Natural killer cell treated with Interleukin-12 subunit alpha and Interleukin-12 subunit beta and Interleukin-15 and Interleukin-18, amount 100 ng/mL, for 72 hours (primary cell): ENCODE measurements around the gene PPTC7. TPM values are rescaled to one million over a fixed set of nuclear protein-coding genes. Genes with fewer than 3 reads are reported as not detected.
"Not testable (repeated sequence)": the region's sequence is repeated elsewhere in the genome, so short reads cannot be mapped to it uniquely, and the experiment has no call there.

ENCODE experiments used
- ATAC-seq, 2 donors: fragments of 150-1000 bp; cut with Tn5 transposase in 1 of 2; sonication (Bioruptor Pico), chemical (Tn5 transposase) in 1 of 2; 2 replicates each; pipeline ENCODE4 v1.10.0; 2021
- DNase-seq: peaks from one replicate; pipeline ENCODE4 v3.0.0; 2022; ENCODE audit warnings: low spot score
- H3K27ac Mint-ChIP-seq, 2 donors: 1 replicate in 1 of 2; 2 replicates in 1 of 2; pipeline ENCODE4 v1.8.0; 2022; ENCODE audit warnings: mixed read lengths in 2 of 2, mild to moderate bottlenecking in 1 of 2, moderate library complexity in 1 of 2
- H3K27me3 Mint-ChIP-seq, 2 donors: 1 replicate in 1 of 2; 2 replicates in 1 of 2; pipeline ENCODE4 v1.8.0; 2022; ENCODE audit warnings: mixed read lengths in 2 of 2
- H3K36me3 Mint-ChIP-seq: one replicate; pipeline ENCODE4 v1.8.0; 2022; ENCODE audit warnings: mixed read lengths
- H3K4me1 Mint-ChIP-seq, 2 donors: 1 replicate in 1 of 2; 2 replicates in 1 of 2; pipeline ENCODE4 v1.8.0; 2022; ENCODE audit warnings: low read depth in 2 of 2, mixed read lengths in 2 of 2, mild to moderate bottlenecking in 1 of 2
- H3K4me3 Mint-ChIP-seq: one replicate; pipeline ENCODE4 v1.8.0; 2022; ENCODE audit warnings: mixed read lengths
- H3K9me3 Mint-ChIP-seq: 2 replicates; pipeline ENCODE4 v1.8.0; 2022; ENCODE audit warnings: mixed read lengths
- total RNA-seq, 2 donors: library from RNA; stranded (reverse); gene quantifications; one replicate each; pipeline ENCODE4 v1.2.3, GENCODE V29; 2022

Gene PPTC7
- total RNA-seq, 2 donors from 2014 or later = 35.2 to 42.1 TPM

DNA sequence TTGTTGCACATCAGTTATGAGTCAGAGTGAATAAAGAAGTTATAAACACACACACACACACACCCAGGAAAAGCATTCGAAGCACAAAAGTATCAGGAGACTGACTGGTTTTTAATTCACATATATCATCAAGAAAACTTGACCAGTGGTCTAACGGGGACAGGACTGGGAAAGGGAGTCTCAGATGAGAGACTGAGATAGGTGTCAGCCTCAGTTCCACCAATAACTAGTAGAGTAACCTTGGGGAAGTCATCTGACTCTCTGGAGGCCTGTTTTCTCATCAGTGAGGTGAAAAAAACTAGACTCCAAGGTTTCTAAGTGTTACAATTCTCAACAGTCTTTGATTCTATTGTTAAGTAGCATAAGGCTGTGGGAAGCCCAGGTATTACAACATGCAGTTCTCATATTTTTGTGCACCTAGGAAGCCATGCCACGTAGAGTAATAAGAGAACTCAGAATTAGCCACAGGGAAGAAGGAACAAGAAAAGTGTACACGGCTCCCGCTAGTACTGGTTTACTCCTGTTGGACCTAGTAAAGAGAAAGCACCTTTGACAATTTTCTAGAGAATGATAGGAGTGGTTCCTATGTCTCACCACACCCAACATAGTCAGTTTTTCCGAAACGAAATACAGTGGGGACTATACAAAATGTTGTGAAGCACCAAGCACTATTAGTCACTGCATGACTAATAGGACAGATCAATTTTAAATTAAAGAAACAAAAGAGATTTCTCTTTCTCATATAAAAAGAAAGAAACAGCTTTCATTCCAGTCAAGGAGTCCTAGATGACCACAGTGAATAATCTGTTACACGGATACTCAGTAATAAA, 5.0 kb downstream of the PPTC7 start:
- Mint-ChIP-seq H3K36me3 (peaks cover 7% of the 10 kb centered on the region), H3K9me3 (no peaks in the 10 kb centered on the region), H3K27me3 (no peaks in the 10 kb centered on the region), H3K4me1 (peaks cover 49 to 52% of the 10 kb centered on the region in 2 donors), H3K27ac (peak overlapping the region; percentile 93 to 97), H3K4me3 (peak overlapping the region; percentile 79)
- peak; percentile 72 for DNase-seq
- peak; percentile 65 to 76 for ATAC-seq

DNA sequence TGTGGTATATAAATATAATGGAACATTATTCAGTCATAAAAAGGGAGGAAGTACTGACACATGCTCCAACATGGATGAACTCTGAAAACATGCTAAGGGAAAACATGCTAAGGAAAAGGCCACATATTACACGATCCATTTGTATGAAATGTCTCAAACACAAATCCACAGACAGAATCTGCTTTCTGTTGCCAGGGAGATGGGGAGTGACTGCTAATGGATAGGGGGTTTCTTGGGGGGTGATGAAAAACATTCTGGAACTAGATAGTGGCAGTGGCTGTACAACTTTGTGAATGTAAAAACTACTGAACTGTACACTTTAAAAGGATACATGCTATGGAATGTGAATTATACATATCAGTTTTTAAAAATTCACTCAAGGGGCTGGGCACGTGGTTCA, 6.6 kb downstream of the PPTC7 start:
- Mint-ChIP-seq H3K27me3 (no peaks in the 10 kb centered on the region), H3K4me3 (peak overlapping the region; percentile 60), H3K9me3 (no peaks in the 10 kb centered on the region), H3K27ac (peak overlapping the region; percentile 93 to 97), H3K4me1 (peaks cover 44 to 45% of the 10 kb centered on the region in 2 donors), H3K36me3 (peaks cover 1% of the 10 kb centered on the region)
- no peak for DNase-seq
- no peak for ATAC-seq

DNA sequence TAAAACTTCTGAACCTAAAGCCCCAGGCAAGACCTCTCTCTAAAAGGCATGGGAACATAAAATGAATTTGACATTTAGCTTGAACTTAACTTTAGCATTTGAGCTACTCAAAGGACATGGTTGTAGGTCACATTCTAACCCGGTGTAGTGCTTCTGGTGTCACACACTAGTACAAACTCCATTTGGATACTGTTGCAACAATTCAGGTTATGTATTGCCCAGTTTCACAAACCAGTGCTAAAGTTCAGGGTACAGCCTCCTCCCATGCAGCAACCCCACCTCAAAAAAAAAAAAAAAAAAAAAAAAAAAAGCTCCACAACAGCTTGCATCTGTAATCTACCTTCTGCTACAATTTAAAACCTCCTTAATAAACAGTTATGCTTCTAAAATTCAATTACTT, 7.8 kb downstream of the PPTC7 start:
- ATAC-seq (no peak), DNase-seq (no peak)
- Mint-ChIP-seq H3K4me3 (no peak overlapping the region), H3K36me3 (peaks cover 5% of the 10 kb centered on the region), H3K9me3 (no peaks in the 10 kb centered on the region), H3K4me1 (peaks cover 38 to 40% of the 10 kb centered on the region in 2 donors), H3K27ac (peak overlapping the region in 1 of 2 donors; percentile 93), H3K27me3 (no peaks in the 10 kb centered on the region)

DNA sequence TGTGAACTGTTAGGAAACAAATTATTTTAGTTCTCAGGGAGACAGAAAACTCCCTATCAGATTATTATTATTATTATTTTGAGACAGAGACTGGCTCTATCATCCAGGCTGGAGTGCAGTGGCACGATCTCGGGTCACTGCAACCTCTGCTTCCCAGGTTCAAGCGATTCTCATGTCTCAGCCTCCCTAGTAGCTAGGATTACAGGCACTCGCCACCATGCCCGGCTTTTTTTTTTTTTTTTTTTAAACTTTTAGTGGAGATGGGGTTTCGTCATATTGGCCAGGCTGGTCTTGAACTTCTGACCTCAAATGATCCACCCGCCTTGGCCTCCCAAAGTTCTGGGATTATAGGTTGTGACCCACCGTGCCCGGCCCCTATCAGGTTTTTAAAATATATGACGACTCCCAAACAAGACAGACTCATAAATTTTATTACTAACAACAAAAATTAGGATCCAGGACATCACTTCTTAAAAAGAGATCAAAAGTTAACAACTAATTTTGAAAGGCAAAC, 8.3 kb downstream of the PPTC7 start:
- H3K4me3 Mint-ChIP-seq, H3K27me3 Mint-ChIP-seq, ATAC-seq, H3K27ac Mint-ChIP-seq, DNase-seq, H3K9me3 Mint-ChIP-seq, H3K36me3 Mint-ChIP-seq: not testable (repeated sequence)
- H3K4me1 Mint-ChIP-seq = peaks cover 39 to 42% of the 10 kb centered on the region in 2 donors

DNA sequence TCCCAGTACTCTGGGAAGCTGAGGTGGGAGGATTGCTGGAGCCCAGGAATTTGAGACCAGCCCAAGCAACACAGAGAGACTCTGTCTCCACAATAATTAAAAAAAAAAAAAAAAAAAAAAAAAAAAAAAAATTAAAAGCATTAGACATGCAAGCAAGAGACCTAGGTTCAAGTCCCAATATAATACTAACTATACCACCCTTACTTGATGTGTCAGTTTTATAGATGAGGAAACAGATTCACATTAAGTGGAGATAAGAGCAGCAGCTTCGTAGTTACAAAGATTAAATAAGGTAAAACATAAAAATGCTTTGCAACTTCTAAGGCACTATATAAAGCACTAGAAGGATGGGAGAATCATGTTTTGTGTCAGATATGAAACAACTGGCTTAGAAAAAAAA, 9.1 kb downstream of the PPTC7 start:
- Mint-ChIP-seq H3K27me3 (no peaks in the 10 kb centered on the region), H3K4me3 (no peak overlapping the region), H3K36me3 (peaks cover 11% of the 10 kb centered on the region), H3K27ac (no peak overlapping the region), H3K4me1 (peaks cover 36 to 40% of the 10 kb centered on the region in 2 donors), H3K9me3 (peaks cover 2% of the 10 kb centered on the region)
- ATAC-seq = no peak
- DNase-seq = no peak

DNA sequence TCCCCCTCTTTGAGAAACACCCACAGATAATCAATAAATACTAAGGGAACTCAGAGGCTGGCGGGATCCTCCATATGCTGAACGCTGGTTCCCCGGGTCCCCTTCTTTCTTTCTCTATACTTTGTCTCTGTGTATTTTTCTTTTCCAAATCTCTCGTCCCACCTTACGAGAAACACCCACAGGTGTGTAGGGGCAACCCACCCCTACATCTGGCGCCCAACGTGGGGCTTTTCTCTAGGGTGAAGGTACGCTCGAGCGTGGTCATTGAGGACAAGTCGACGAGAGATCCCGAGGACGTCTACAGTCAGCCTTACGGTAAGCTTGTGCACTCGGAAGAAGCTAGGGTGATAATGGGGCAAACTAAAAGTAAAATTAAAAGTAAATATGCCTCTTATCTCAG, 12.3 kb downstream of the PPTC7 start:
- H3K27ac Mint-ChIP-seq, H3K4me3 Mint-ChIP-seq, H3K9me3 Mint-ChIP-seq, ATAC-seq, DNase-seq, H3K27me3 Mint-ChIP-seq: not testable (repeated sequence)
- Mint-ChIP-seq H3K36me3 (peaks cover 11% of the 10 kb centered on the region), H3K4me1 (peaks cover 30 to 31% of the 10 kb centered on the region in 2 donors)

DNA sequence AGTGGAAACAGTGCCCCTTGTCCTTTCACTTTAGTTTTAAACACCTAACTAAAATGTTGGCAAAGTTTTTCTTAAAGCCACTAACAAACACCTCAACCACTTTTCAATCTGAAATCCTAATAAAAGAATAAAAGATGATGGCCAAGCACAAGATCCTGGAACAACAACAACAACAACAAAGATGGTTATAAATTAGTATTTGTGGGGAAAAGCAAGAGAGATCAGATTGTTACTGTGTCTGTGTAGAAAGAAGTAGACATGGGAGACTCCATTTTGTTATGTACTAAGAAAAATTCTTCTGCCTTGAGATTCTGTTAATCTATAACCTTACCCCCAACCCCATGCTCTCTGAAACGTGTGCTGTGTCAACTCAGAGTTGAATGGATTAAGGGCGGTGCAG, 13.3 kb downstream of the PPTC7 start:
- Mint-ChIP-seq H3K4me1 (peaks cover 28 to 29% of the 10 kb centered on the region in 2 donors), H3K36me3 (peaks cover 11% of the 10 kb centered on the region), H3K27ac (peak overlapping the region in 1 of 2 donors; percentile 64)
- not testable (repeated sequence) for H3K9me3 Mint-ChIP-seq, DNase-seq, ATAC-seq, H3K4me3 Mint-ChIP-seq, H3K27me3 Mint-ChIP-seq

DNA sequence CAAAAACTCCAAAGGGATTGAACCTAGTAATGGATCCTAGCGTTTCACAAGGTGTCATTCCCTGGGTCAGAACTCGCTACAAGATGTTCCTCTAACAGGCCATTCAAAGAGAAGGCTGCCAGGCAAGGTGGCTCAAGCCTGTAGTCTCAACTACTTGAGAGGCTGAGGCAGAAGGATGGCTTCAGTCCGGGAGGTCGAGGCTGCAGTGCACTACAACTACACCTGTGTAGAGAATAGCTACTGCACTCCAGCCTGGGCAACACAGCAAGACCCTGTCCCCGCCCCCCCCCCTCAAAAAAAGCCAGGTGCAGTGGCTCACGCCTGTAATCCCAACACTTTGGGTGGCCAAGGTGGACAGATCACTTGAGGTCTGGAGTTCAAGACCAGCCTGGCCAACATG, 14.4 kb downstream of the PPTC7 start:
- no peak overlapping the region for H3K27ac Mint-ChIP-seq

DNA sequence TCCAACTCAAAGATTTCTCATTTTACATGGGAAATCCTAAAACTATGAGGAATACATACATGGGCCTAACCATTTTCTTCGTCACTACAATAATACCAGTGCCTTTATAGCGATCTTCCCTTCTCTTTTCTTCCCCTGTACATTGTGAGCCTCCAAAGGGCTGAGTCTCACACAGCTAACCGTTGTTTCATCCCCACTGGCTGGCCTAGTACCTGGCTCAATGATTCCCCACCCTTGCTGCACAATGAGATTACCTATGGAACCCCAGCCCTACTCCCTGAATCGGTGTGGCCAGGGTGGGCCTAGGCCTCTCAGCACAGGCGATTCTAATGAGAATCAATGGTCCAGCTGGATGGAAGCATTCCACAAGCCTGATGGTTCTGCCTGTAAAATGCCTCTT, 16.1 kb downstream of the PPTC7 start:
- no peak for DNase-seq
- H3K4me3 Mint-ChIP-seq = no peak overlapping the region

More for the DNA sequence above, 14.4 kb downstream of the PPTC7 start:
- DNase-seq = no peak
- peaks cover 34 to 35% of the 10 kb centered on the region in 2 donors for H3K4me1 Mint-ChIP-seq
- H3K36me3 Mint-ChIP-seq = peaks cover 11% of the 10 kb centered on the region
- H3K4me3 Mint-ChIP-seq = no peak overlapping the region
- ATAC-seq = no peak
- H3K9me3 Mint-ChIP-seq = peaks cover 2% of the 10 kb centered on the region
- H3K27me3 Mint-ChIP-seq = no peaks in the 10 kb centered on the region

DNA sequence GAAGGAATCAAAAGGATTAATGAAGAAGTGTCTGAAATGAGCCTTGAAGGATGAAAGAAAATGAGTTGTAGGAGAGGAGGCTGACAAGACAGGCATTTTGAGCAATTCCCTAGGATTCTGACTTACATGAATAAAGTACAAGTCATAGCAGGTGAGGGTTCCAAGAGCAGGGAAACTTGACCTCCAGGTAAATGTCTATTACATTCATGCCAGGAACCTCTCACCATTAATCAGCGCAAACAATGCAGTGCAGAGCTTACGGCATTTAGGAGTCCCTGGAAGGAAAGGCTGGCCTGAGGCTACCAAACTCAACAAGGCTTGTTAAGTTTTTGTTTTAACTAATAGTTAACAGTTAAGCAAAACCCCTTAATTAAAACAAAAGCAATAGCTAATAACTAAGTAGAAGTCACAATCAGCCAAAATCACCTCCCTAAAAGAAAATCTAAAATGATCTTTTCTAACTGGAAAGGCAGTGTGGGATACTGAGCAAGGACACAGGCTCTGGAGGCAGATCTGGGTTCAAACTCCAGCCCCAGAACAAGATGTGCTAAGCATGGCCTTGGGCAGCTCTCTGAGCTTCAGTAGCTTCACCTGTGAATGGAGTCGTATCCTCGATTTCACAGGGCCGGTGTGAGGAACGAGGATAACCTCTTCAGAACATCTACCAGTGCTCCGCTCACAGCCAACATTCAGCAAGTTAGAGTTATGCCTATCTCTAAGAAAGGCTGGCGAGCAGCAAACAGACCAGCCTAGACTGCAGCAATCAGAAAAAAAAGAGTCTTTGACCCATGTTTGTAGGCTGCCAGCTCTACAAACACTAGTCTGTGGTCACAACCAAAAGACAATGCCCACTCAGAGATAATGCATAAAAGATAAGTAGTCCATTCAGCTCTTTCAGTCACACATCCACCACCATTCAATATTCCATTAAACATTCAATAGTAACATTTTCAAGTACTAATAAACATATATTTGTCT, 16.9 kb downstream of the PPTC7 start:
- Mint-ChIP-seq H3K4me3 (no peak overlapping the region), H3K27me3 (no peaks in the 10 kb centered on the region), H3K9me3 (peaks cover 2% of the 10 kb centered on the region), H3K36me3 (peaks cover 11% of the 10 kb centered on the region), H3K27ac (peak overlapping the region in 1 of 2 donors; percentile 62), H3K4me1 (peaks cover 43 to 47% of the 10 kb centered on the region in 2 donors)
- ATAC-seq (peak in 1 of 2 donors; percentile 6), DNase-seq (no peak)

More for the DNA sequence above, 16.1 kb downstream of the PPTC7 start:
- Mint-ChIP-seq H3K36me3 (peaks cover 11% of the 10 kb centered on the region), H3K4me1 (peaks cover 36 to 47% of the 10 kb centered on the region in 2 donors), H3K27me3 (no peaks in the 10 kb centered on the region), H3K27ac (peak overlapping the region in 1 of 2 donors; percentile 6), H3K9me3 (peaks cover 2% of the 10 kb centered on the region)
- ATAC-seq = no peak

DNA sequence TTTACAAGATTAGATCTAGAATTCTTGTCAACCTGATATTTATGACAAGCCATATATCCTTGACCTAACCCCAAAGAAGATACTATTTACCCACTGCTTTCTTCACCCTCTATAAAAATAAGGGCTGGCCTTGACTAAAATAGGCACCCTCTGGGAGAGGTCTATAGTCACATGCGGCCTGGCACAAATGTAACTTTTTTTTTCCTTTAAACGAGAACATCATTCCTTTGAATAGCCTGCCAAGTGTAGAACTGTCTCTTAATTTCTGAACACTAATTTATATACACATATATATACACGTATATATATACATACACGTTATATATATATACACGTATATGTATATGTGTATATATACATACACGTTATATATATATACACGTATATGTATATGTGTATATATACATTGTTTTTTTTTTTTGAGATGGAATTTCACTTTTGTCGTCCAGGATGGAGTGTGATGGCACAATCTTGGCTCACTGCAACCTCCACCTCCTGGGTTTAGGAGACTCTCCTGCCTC, 18.6 kb downstream of the PPTC7 start:
- DNase-seq (no peak), ATAC-seq (no peak)
- peaks cover 46 to 49% of the 10 kb centered on the region in 2 donors for H3K4me1 Mint-ChIP-seq

DNA sequence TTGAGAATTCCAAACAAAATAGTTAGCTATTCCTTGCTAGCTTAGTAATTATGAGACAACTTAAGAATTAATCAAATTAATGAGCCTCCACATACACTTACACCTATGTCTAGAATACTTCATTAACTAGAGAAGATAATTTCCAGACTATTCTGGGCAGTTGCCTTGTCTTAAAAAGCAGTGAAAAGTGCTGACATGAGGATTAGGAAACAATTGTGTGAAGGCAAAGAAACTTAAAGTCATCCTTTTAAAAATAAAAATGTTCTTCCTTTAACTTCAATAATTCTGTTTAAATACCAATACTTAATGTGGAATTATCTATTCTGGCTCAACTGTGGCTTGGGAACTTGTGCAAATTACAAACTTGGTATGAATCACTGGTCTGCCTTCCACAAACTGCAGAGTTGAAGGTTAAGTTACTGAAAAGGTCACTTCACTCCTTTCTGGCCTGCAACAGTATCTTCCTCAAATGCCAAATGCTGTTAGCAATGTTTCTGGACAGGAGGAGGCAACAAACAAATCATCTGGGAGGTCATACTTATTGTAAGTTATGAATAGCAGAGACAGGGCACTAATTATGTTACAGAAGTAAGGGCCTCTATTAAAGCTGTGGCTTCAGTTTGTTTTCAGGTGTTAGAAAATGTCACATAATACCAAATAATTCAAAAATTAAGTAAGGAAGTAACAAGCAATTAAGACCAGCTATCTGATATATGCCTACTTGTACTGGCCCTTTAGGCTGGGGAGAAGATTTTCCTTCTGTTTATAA, 19.2 kb downstream of the PPTC7 start:
- DNase-seq (no peak), ATAC-seq (no peak)
- peak overlapping the region; percentile 89 to 97 for H3K27ac Mint-ChIP-seq
- no peak overlapping the region for H3K4me3 Mint-ChIP-seq
- H3K9me3 Mint-ChIP-seq = no peaks in the 10 kb centered on the region
- H3K27me3 Mint-ChIP-seq = no peaks in the 10 kb centered on the region
- H3K4me1 Mint-ChIP-seq = peaks cover 46 to 48% of the 10 kb centered on the region in 2 donors
- H3K36me3 Mint-ChIP-seq = no peaks in the 10 kb centered on the region

More for the DNA sequence above, 18.6 kb downstream of the PPTC7 start:
- Mint-ChIP-seq H3K27me3 (no peaks in the 10 kb centered on the region), H3K36me3 (peaks cover 1% of the 10 kb centered on the region), H3K9me3 (no peaks in the 10 kb centered on the region), H3K4me3 (no peak overlapping the region), H3K27ac (peak overlapping the region; percentile 89 to 97)

DNA sequence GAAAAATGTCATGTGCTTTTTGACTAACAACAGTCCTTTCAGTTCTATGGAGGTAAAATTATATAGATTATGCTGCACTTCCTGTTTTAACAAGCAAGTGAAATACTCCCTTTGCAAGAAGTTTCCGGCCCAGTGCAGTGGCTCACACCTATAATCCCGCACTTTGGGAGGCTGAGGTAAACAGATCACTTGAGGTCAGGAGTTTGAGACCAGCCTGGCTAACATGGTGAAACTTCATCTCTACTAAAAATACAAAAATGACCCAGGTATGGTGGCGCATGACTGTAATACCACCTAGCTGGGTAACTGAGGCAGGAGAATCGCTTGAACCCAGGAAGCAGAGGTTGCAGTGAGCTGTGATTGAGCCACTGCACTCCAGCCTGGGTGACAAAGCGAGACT, 20.7 kb downstream of the PPTC7 start:
- Mint-ChIP-seq H3K27ac (peak overlapping the region; percentile 89 to 97), H3K4me1 (peaks cover 47 to 48% of the 10 kb centered on the region in 2 donors)
- ATAC-seq = peak; percentile 83 to 86

More for the DNA sequence above, 20.7 kb downstream of the PPTC7 start:
- not testable (repeated sequence) for H3K36me3 Mint-ChIP-seq, H3K9me3 Mint-ChIP-seq, DNase-seq, H3K27me3 Mint-ChIP-seq
- peak overlapping the region; percentile 84 for H3K4me3 Mint-ChIP-seq
